HCT116 (cell line): ENCODE results near the gene KCNIP4. TPM values are rescaled to one million over a fixed set of nuclear protein-coding genes. Genes with fewer than 3 reads are reported as not detected.

ENCODE experiments used
- ATAC-seq: fragments of 200-7000 bp; cut with Tn5 transposase; 2 replicates; pipeline ENCODE4 v1.9.1; 2020; ENCODE audit warnings: mild to moderate bottlenecking, moderate library complexity
- BruUV-seq: library from RNA; stranded (reverse); fragments of 400-500 nt; replicated peaks from 2 replicates; lab custom pipeline; 2021; lab: Mats Ljungman, UMichigan
- CTCF ChIA-PET: fragments of 300-600 bp; sonication (Branson Sonifier 250); formaldehyde crosslinking; loops from one replicate; lab custom pipeline; 2021; ENCODE audit warnings: antibody characterized with exemption; lab: Charles Lee
- POLR2A ChIA-PET: fragments of 300-600, 350-600 bp; sonication (Branson Sonifier 250); formaldehyde crosslinking; loops from one replicate; lab custom pipeline; 2021; ENCODE audit warnings: antibody characterized with exemption; lab: Charles Lee
- RAD21 ChIA-PET, 2 experiments: fragments of 300-600 bp; sonication (Branson Sonifier 250); formaldehyde crosslinking; loops; one replicate each; lab custom pipeline; 2023; ENCODE audit warnings: low total read pairs in 2 of 2; ENCODE audit not compliant: uncharacterized antibody in 2 of 2, unreplicated experiment in 2 of 2, low non-redundant PET in 1 of 2; lab: Charles Lee
- DNase-seq: peaks from one replicate; pipeline ENCODE4 v3.0.0-alpha.2; 2010; ENCODE audit warnings: low read depth, low spot score
- H2AFZ ChIP-seq: fragments of 200-600 bp; shearing (Covaris generic), sonication (generic); 2 replicates; pipeline ENCODE4 v1.6.1; 2017; ENCODE audit warnings: low read depth, mixed run types, mixed read lengths, antibody characterized with exemption, low read length; ENCODE audit not compliant: poor library complexity, severe bottlenecking
- H3K27ac ChIP-seq: 2 replicates; pipeline ENCODE4 v1.5.1; 2012; ENCODE audit warnings: low read depth, low read length
- H3K27me3 ChIP-seq: fragments of 200-600 bp; sonication (generic); 2 replicates; pipeline ENCODE4 v1.6.1; 2016; ENCODE audit warnings: mixed run types, low read length, mixed read lengths; ENCODE audit not compliant: insufficient read depth
- H3K36me3 ChIP-seq, 2 experiments: fragments of 200-500 bp in 1 of 2; fragments of 200-600 bp in 1 of 2; sonication (Bioruptor generic) in 1 of 2; sonication (generic) in 1 of 2; 2 replicates each; pipeline versions ENCODE4 v1.5.1 to v1.6.1; 2014 to 2016; ENCODE audit warnings: low read length in 2 of 2, inconsistent platforms in 1 of 2, mixed read lengths in 1 of 2, mixed run types in 1 of 2; ENCODE audit not compliant: insufficient read depth in 2 of 2, control insufficient read depth in 1 of 2
- H3K4me1 ChIP-seq, 2 experiments: fragments of 200-600 bp in 1 of 2; sonication (generic) in 1 of 2; 2 replicates each; pipeline versions ENCODE4 v1.5.1 to v1.6.1; 2012 to 2017; ENCODE audit warnings: low read length in 2 of 2, inconsistent platforms in 1 of 2, mild to moderate bottlenecking in 1 of 2, mixed read lengths in 1 of 2, mixed run types in 1 of 2, moderate library complexity in 1 of 2; ENCODE audit not compliant: insufficient read depth in 2 of 2, control insufficient read depth in 1 of 2
- H3K4me2 ChIP-seq: fragments of 200-600 bp; sonication (generic); 2 replicates; pipeline ENCODE4 v1.6.1; 2017; ENCODE audit warnings: mixed run types, low read length, mixed read lengths
- H3K4me3 ChIP-seq, 2 experiments: fragments of 200-600 bp in 1 of 2; sonication (generic) in 1 of 2; replicated peaks in 1 of 2; 2 replicates each; pipeline ENCODE4 v1.5.1; 2011 to 2016; ENCODE audit warnings: low read length in 2 of 2, control low read depth in 1 of 2, low read depth in 1 of 2, mild to moderate bottlenecking in 1 of 2, mixed read lengths in 1 of 2, mixed run types in 1 of 2
- H3K79me2 ChIP-seq: fragments of 200-600 bp; sonication (generic); 2 replicates; pipeline ENCODE4 v1.6.1; 2017; ENCODE audit warnings: mild to moderate bottlenecking, mixed run types, low read length, moderate library complexity, mixed read lengths; ENCODE audit not compliant: insufficient read depth
- H3K9ac ChIP-seq: fragments of 200-600 bp; sonication (generic); 2 replicates; pipeline ENCODE4 v1.6.1; 2016; ENCODE audit warnings: low read length, mixed read lengths
- H3K9me2 ChIP-seq: fragments of 200-600 bp; sonication (generic), shearing (Covaris generic); 2 replicates; pipeline ENCODE4 v1.6.1; 2017; ENCODE audit warnings: mixed run types, mild to moderate bottlenecking, moderate library complexity; ENCODE audit not compliant: insufficient read depth
- H3K9me3 ChIP-seq, 2 experiments: fragments of 200-500 bp in 1 of 2; fragments of 200-600 bp in 1 of 2; sonication (Bioruptor generic) in 1 of 2; sonication (generic) in 1 of 2; 2 replicates each; pipeline ENCODE4 v1.6.1; 2014 to 2017; ENCODE audit warnings: low read length in 2 of 2, mixed read lengths in 2 of 2, inconsistent platforms in 1 of 2, low read depth in 1 of 2, mild to moderate bottlenecking in 1 of 2, mixed run types in 1 of 2, moderate library complexity in 1 of 2; ENCODE audit not compliant: control insufficient read depth in 1 of 2, insufficient read depth in 1 of 2
- H4K20me1 ChIP-seq: fragments of 200-600 bp; sonication (generic), shearing (Covaris generic); 2 replicates; pipeline ENCODE4 v1.6.1; 2017; ENCODE audit warnings: mixed run types, mild to moderate bottlenecking, moderate library complexity; ENCODE audit not compliant: insufficient read depth
- CBX3 ChIP-seq: IDR thresholded peaks from 2 replicates; pipeline ENCODE4 v1.6.1; 2012; ENCODE audit warnings: low read depth
- ELF1 ChIP-seq: IDR thresholded peaks from 2 replicates; pipeline ENCODE4 v1.6.1; 2012; ENCODE audit warnings: low read depth, borderline replicate concordance
- FOSL1 ChIP-seq: IDR thresholded peaks from 2 replicates; pipeline ENCODE4 v1.6.1; 2012; ENCODE audit warnings: low read depth
- RAD21 ChIP-seq: IDR thresholded peaks from 2 replicates; pipeline ENCODE4 v1.6.1; 2012; ENCODE audit warnings: low read depth, mild to moderate bottlenecking
- SP1 ChIP-seq: IDR thresholded peaks from 2 replicates; pipeline ENCODE4 v1.6.1; 2012; ENCODE audit warnings: low read depth
- SRF ChIP-seq: IDR thresholded peaks from 2 replicates; pipeline ENCODE4 v1.6.1; 2012; ENCODE audit warnings: low read depth
- ZNF274 ChIP-seq: fragments of 200-500 bp; sonication (Bioruptor generic); IDR thresholded peaks from 2 replicates; pipeline ENCODE4 v1.6.1; 2014; ENCODE audit warnings: mild to moderate bottlenecking, low read depth, low read length, inconsistent platforms
- intact Hi-C: fragments of 100-400 bp; cut with micrococcal nuclease; formaldehyde crosslinking; loops from 2 replicates; pipeline ENCODE4 v1.10.0; 2022
- total RNA-seq: library from RNA; stranded (reverse); gene quantifications from one replicate; pipeline ENCODE4 v1.2.1, GENCODE V29; 2021; ENCODE audit not compliant: unreplicated experiment
- TF ChIP-seq, protein P1 (sequence below): IDR thresholded peaks from 2 replicates; pipeline ENCODE4 v1.6.1; 2011; ENCODE audit warnings: mild to moderate bottlenecking, low read length, moderate library complexity; ENCODE audit not compliant: insufficient replicate concordance; ENCODE audit errors: extremely low read depth
- TF ChIP-seq, protein P2 (sequence below), 3 experiments: fragments of 200-600 bp in 1 of 3; sonication (generic) in 1 of 3; IDR thresholded peaks in 2 of 3; conservative IDR thresholded peaks in 1 of 3; 2 replicates each; pipeline ENCODE4 v1.5.1; 2012 to 2017; ENCODE audit warnings: low read depth in 2 of 3, low read length in 2 of 3, antibody characterized with exemption in 1 of 3, borderline replicate concordance in 1 of 3, control low read depth in 1 of 3, mild to moderate bottlenecking in 1 of 3, mixed read lengths in 1 of 3, mixed run types in 1 of 3, moderate library complexity in 1 of 3; ENCODE audit not compliant: insufficient read depth in 1 of 3
- TF ChIP-seq, protein P3 (sequence below): IDR thresholded peaks from 2 replicates; pipeline ENCODE4 v1.6.1; 2012; ENCODE audit warnings: low read depth

The KCNIP4 gene
- total RNA-seq, 1 experiment from 2014 or later = not detected

DNA sequence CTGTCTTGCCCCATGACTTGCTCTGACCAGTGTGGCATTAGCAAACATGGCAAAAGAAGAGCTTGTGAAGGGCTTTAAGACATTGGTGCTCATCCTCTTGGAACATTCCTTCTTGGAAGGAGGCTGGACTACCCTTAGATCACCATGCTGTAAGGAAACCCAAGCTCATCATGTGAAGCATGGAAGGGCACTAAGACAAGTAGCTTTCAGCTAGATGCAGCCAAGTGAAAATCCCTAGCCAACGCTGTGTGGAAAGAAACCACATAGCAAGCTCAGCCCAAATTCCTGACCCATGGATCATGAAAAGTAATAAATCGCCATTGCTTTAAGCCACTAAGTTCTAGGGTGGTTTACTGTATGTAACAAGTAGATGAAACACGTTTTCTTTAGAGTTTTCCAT lies 1260.7 kb downstream of the KCNIP4 start (continued):
- TF ChIP-seq, protein P1, sequence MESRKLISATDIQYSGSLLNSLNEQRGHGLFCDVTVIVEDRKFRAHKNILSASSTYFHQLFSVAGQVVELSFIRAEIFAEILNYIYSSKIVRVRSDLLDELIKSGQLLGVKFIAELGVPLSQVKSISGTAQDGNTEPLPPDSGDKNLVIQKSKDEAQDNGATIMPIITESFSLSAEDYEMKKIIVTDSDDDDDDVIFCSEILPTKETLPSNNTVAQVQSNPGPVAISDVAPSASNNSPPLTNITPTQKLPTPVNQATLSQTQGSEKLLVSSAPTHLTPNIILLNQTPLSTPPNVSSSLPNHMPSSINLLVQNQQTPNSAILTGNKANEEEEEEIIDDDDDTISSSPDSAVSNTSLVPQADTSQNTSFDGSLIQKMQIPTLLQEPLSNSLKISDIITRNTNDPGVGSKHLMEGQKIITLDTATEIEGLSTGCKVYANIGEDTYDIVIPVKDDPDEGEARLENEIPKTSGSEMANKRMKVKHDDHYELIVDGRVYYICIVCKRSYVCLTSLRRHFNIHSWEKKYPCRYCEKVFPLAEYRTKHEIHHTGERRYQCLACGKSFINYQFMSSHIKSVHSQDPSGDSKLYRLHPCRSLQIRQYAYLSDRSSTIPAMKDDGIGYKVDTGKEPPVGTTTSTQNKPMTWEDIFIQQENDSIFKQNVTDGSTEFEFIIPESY = no peak
- TF ChIP-seq ZNF274 (no peak), CBX3 (no peak)
- TF ChIP-seq, all 23 proteins: peak for 0

DNA sequence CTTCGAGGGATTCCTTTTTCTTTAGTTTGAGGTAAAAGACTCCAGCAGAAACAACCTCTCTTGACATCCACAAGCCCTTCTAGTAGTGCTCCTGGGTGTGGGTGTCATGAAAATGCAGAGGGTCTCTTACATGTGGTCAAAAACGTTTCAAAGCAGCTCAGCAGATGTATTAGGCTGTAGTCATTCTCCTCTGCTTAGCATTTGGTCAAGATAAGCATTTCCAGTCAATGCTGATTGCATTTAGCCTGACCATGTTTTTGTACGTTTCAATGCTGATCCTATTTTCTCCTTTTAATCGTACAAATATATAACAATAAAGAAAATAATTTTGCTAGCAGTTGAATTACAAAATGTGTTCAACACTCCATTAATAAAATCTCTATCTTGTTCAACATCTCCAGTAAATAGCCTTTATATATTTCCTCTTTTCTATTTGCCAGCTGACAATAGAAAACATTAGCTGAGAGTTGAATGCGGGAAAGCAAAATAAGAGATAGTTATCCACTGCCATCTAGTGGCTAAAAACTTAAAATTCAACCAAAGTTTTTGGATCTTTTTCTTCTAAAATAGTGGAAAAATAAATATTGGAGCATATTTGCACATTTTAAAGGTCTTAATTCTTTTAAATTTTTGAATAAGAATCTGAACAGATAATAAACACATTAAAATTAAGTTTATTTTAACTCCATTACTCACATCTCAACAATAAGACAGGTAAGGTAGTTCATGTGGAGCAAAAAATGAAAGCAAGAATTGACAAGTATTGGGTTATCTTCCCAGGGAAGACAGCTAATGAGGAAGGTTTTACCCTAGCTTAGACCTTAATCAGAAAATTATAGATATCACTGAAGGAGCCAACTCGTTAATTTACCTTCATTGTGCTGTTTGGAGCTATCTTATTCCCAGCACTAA lies 1263.5 kb downstream of the KCNIP4 start:
- RAD21 ChIA-PET = no interaction called here
- no TSS peak for BruUV-seq
- H3K27me3 ChIP-seq = peaks cover 40% of the 10 kb centered on the region

More for the DNA sequence above, 1263.5 kb downstream of the KCNIP4 start:
- Histone ChIP-seq H3K9ac (no peak overlapping the region), H3K36me3 (no peaks in the 10 kb centered on the region), H3K9me3 (no peaks in the 10 kb centered on the region), H3K27ac (no peak overlapping the region), H4K20me1 (no peaks in the 10 kb centered on the region), H3K9me2 (no peaks in the 10 kb centered on the region), H2AFZ (no peak overlapping the region), H3K4me1 (no peaks in the 10 kb centered on the region), H3K79me2 (no peaks in the 10 kb centered on the region), H3K4me2 (no peak overlapping the region), H3K4me3 (no peak overlapping the region)
- ATAC-seq (no peak), DNase-seq (no peak)
- TF ChIP-seq RAD21 (peak; percentile 70), SP1 (no peak), SRF (no peak), FOSL1 (no peak), ELF1 (no peak)
- TF ChIP-seq, protein P2, sequence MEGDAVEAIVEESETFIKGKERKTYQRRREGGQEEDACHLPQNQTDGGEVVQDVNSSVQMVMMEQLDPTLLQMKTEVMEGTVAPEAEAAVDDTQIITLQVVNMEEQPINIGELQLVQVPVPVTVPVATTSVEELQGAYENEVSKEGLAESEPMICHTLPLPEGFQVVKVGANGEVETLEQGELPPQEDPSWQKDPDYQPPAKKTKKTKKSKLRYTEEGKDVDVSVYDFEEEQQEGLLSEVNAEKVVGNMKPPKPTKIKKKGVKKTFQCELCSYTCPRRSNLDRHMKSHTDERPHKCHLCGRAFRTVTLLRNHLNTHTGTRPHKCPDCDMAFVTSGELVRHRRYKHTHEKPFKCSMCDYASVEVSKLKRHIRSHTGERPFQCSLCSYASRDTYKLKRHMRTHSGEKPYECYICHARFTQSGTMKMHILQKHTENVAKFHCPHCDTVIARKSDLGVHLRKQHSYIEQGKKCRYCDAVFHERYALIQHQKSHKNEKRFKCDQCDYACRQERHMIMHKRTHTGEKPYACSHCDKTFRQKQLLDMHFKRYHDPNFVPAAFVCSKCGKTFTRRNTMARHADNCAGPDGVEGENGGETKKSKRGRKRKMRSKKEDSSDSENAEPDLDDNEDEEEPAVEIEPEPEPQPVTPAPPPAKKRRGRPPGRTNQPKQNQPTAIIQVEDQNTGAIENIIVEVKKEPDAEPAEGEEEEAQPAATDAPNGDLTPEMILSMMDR (IDR thresholded peaks at IDR 0.05 in 2 of 3, conservative IDR thresholded peaks at IDR 0.05 in 1 of 3; ENCODE audit: borderline replicate concordance in 1 of 3, insufficient read depth in 1 of 3, low read depth in 2 of 3, low read length in 2 of 3) = peak; percentile 31 to 65 (median 58); a peak in 4 of 6 replicates
- TF ChIP-seq, protein P3, sequence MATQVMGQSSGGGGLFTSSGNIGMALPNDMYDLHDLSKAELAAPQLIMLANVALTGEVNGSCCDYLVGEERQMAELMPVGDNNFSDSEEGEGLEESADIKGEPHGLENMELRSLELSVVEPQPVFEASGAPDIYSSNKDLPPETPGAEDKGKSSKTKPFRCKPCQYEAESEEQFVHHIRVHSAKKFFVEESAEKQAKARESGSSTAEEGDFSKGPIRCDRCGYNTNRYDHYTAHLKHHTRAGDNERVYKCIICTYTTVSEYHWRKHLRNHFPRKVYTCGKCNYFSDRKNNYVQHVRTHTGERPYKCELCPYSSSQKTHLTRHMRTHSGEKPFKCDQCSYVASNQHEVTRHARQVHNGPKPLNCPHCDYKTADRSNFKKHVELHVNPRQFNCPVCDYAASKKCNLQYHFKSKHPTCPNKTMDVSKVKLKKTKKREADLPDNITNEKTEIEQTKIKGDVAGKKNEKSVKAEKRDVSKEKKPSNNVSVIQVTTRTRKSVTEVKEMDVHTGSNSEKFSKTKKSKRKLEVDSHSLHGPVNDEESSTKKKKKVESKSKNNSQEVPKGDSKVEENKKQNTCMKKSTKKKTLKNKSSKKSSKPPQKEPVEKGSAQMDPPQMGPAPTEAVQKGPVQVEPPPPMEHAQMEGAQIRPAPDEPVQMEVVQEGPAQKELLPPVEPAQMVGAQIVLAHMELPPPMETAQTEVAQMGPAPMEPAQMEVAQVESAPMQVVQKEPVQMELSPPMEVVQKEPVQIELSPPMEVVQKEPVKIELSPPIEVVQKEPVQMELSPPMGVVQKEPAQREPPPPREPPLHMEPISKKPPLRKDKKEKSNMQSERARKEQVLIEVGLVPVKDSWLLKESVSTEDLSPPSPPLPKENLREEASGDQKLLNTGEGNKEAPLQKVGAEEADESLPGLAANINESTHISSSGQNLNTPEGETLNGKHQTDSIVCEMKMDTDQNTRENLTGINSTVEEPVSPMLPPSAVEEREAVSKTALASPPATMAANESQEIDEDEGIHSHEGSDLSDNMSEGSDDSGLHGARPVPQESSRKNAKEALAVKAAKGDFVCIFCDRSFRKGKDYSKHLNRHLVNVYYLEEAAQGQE = no peak
- ChIA-PET CTCF (interaction anchor here (1.1 to 1.5 kb wide), 5 partner anchors 11 to 373 kb away, joined by 3 to 4 read pairs (median 3); no protein-coding TSS in a partner anchor), POLR2A (no interaction called here)
- intact Hi-C loops = loop anchor here (1.0 to 10.0 kb wide), 5 partner anchors 140 to 1996 kb away; no protein-coding TSS in a partner anchor
